ENCODE results near the gene CCDC88C.
"Not testable (repeated sequence)": the region's sequence is repeated elsewhere in the genome, so short reads cannot be mapped to it uniquely, and the experiment has no call there.

Gene CCDC88C

GRCh38 chr14:91409240-91409639 is 8.4 kb downstream of the CCDC88C start:
- H3K4me3 ChIP-seq (ENCODE audit: low read depth, low read length); H4K12ac ChIP-seq (ENCODE audit: low read depth, low read length); H3K36me3 ChIP-seq (ENCODE audit: control insufficient read depth in 1 of 2, insufficient read depth in 2 of 2, low read length in 2 of 2); H4K91ac ChIP-seq (ENCODE audit: low read depth, low read length); H3K27ac ChIP-seq (ENCODE audit: low read depth, low read length); H2AFZ ChIP-seq (ENCODE audit: insufficient read depth, low read length, poor library complexity); H3K23ac ChIP-seq (ENCODE audit: low read length); H3K4ac ChIP-seq (ENCODE audit: low read depth, low read length); DNase-seq; H3K4me2 ChIP-seq (ENCODE audit: low read length); H3K14ac ChIP-seq (ENCODE audit: low read length); H2BK5ac ChIP-seq (ENCODE audit: low read depth, low read length, poor library complexity); H2BK12ac ChIP-seq (ENCODE audit: low read length); H3K79me2 ChIP-seq (ENCODE audit: control insufficient read depth, insufficient read depth, low read length, poor library complexity); H2BK120ac ChIP-seq (ENCODE audit: insufficient read depth, low read length, poor library complexity); H2AK5ac ChIP-seq (ENCODE audit: low read length); H3K79me1 ChIP-seq (ENCODE audit: low read length); H3K27me3 ChIP-seq (ENCODE audit: insufficient read depth, low read length); H3K18ac ChIP-seq (ENCODE audit: low read length); H3K9me3 ChIP-seq (ENCODE audit: insufficient read depth, low read depth, low read length); H3K4me1 ChIP-seq (ENCODE audit: control insufficient read depth in 1 of 2, insufficient read depth in 2 of 2, low read length in 2 of 2); H4K8ac ChIP-seq (ENCODE audit: low read depth, low read length); H3K9ac ChIP-seq (ENCODE audit: low read length): not testable (repeated sequence)
- WGBS (ENCODE audit: extremely low coverage, insufficient coverage, insufficient read length) = no CpG with 5 or more reads among the region's 6 CpGs

- H3K27me3 ChIP-seq (ENCODE audit: insufficient read depth, low read length) = no peaks in the 10 kb centered on the region
- no peak overlapping the region for H3K27ac ChIP-seq (ENCODE audit: low read depth, low read length)
- DNase-seq = no peak
- H3K18ac ChIP-seq (ENCODE audit: low read length) = no peak overlapping the region
- no peak overlapping the region for H2BK5ac ChIP-seq (ENCODE audit: low read depth, low read length, poor library complexity)
- no peak overlapping the region for H4K8ac ChIP-seq (ENCODE audit: low read depth, low read length)
- no peak overlapping the region for H2BK120ac ChIP-seq (ENCODE audit: insufficient read depth, low read length, poor library complexity)
- peaks cover 2% of the 10 kb centered on the region for H3K9me3 ChIP-seq (ENCODE audit: insufficient read depth, low read depth, low read length)
- no peak overlapping the region for H4K12ac ChIP-seq (ENCODE audit: low read depth, low read length)
- H4K91ac ChIP-seq (ENCODE audit: low read depth, low read length) = no peak overlapping the region
- H3K4me2 ChIP-seq (ENCODE audit: low read length) = no peak overlapping the region
- no peak overlapping the region for H2BK12ac ChIP-seq (ENCODE audit: low read length)
- H3K79me2 ChIP-seq (ENCODE audit: control insufficient read depth, insufficient read depth, low read length, poor library complexity) = no peaks in the 10 kb centered on the region
- H2AFZ ChIP-seq (ENCODE audit: insufficient read depth, low read length, poor library complexity) = no peak overlapping the region
- no peak overlapping the region for H2AK5ac ChIP-seq (ENCODE audit: low read length)
- no peak overlapping the region for H3K23ac ChIP-seq (ENCODE audit: low read length)
- H3K4ac ChIP-seq (ENCODE audit: low read depth, low read length) = no peak overlapping the region
- WGBS (ENCODE audit: extremely low coverage, insufficient coverage, insufficient read length) = no CpG with 5 or more reads among the region's 5 CpGs
- H3K79me1 ChIP-seq (ENCODE audit: low read length) = no peaks in the 10 kb centered on the region
- H3K36me3 ChIP-seq (ENCODE audit: control insufficient read depth in 1 of 2, insufficient read depth in 2 of 2, low read length in 2 of 2) = no peaks in the 10 kb centered on the region
- H3K9ac ChIP-seq (ENCODE audit: low read length) = no peak overlapping the region
- H3K4me3 ChIP-seq (ENCODE audit: low read depth, low read length) = no peak overlapping the region
- H3K14ac ChIP-seq (ENCODE audit: low read length) = no peak overlapping the region
- no peaks in the 10 kb centered on the region for H3K4me1 ChIP-seq (ENCODE audit: control insufficient read depth in 1 of 2, insufficient read depth in 2 of 2, low read length in 2 of 2)
These were observed 10.6 kb downstream of the CCDC88C start for GRCh38 chr14:91406982-91407381.

- Histone ChIP-seq H3K4me3 (ENCODE audit: low read depth, low read length) (no peak overlapping the region), H3K4ac (ENCODE audit: low read depth, low read length) (no peak overlapping the region), H3K9me3 (ENCODE audit: insufficient read depth, low read depth, low read length) (peaks cover 2% of the 10 kb centered on the region), H3K4me1 (ENCODE audit: control insufficient read depth in 1 of 2, insufficient read depth in 2 of 2, low read length in 2 of 2) (no peaks in the 10 kb centered on the region), H2AFZ (ENCODE audit: insufficient read depth, low read length, poor library complexity) (no peak overlapping the region), H3K79me2 (ENCODE audit: control insufficient read depth, insufficient read depth, low read length, poor library complexity) (no peaks in the 10 kb centered on the region), H3K27me3 (ENCODE audit: insufficient read depth, low read length) (no peaks in the 10 kb centered on the region), H3K9ac (ENCODE audit: low read length) (no peak overlapping the region), H3K79me1 (ENCODE audit: low read length) (no peaks in the 10 kb centered on the region), H3K18ac (ENCODE audit: low read length) (no peak overlapping the region), H3K36me3 (ENCODE audit: control insufficient read depth in 1 of 2, insufficient read depth in 2 of 2, low read length in 2 of 2) (no peaks in the 10 kb centered on the region), H4K91ac (ENCODE audit: low read depth, low read length) (no peak overlapping the region), H3K27ac (ENCODE audit: low read depth, low read length) (no peak overlapping the region), H2BK12ac (ENCODE audit: low read length) (no peak overlapping the region), H3K23ac (ENCODE audit: low read length) (no peak overlapping the region), H2BK5ac (ENCODE audit: low read depth, low read length, poor library complexity) (no peak overlapping the region), H2BK120ac (ENCODE audit: insufficient read depth, low read length, poor library complexity) (no peak overlapping the region), H3K4me2 (ENCODE audit: low read length) (no peak overlapping the region), H4K12ac (ENCODE audit: low read depth, low read length) (no peak overlapping the region), H3K14ac (ENCODE audit: low read length) (no peak overlapping the region), H4K8ac (ENCODE audit: low read depth, low read length) (no peak overlapping the region), H2AK5ac (ENCODE audit: low read length) (no peak overlapping the region)
- DNase-seq = no peak
- WGBS (ENCODE audit: extremely low coverage, insufficient coverage, insufficient read length) = no CpG with 5 or more reads among the region's 8 CpGs
These were observed 11.2 kb downstream of the CCDC88C start for GRCh38 chr14:91406451-91406850.

- Histone ChIP-seq H3K79me2 (ENCODE audit: control insufficient read depth, insufficient read depth, low read length, poor library complexity) (no peaks in the 10 kb centered on the region), H2BK120ac (ENCODE audit: insufficient read depth, low read length, poor library complexity) (no peak overlapping the region), H3K36me3 (ENCODE audit: control insufficient read depth in 1 of 2, insufficient read depth in 2 of 2, low read length in 2 of 2) (no peaks in the 10 kb centered on the region), H3K4me3 (ENCODE audit: low read depth, low read length) (no peak overlapping the region), H3K9me3 (ENCODE audit: insufficient read depth, low read depth, low read length) (peaks cover 2% of the 10 kb centered on the region), H2BK5ac (ENCODE audit: low read depth, low read length, poor library complexity) (no peak overlapping the region), H2BK12ac (ENCODE audit: low read length) (no peak overlapping the region), H3K4ac (ENCODE audit: low read depth, low read length) (no peak overlapping the region), H3K9ac (ENCODE audit: low read length) (no peak overlapping the region), H3K4me2 (ENCODE audit: low read length) (no peak overlapping the region), H2AK5ac (ENCODE audit: low read length) (no peak overlapping the region), H3K18ac (ENCODE audit: low read length) (no peak overlapping the region), H3K4me1 (ENCODE audit: control insufficient read depth in 1 of 2, insufficient read depth in 2 of 2, low read length in 2 of 2) (no peaks in the 10 kb centered on the region), H4K8ac (ENCODE audit: low read depth, low read length) (no peak overlapping the region), H3K79me1 (ENCODE audit: low read length) (no peaks in the 10 kb centered on the region), H3K27ac (ENCODE audit: low read depth, low read length) (no peak overlapping the region), H4K91ac (ENCODE audit: low read depth, low read length) (no peak overlapping the region), H2AFZ (ENCODE audit: insufficient read depth, low read length, poor library complexity) (no peak overlapping the region), H3K23ac (ENCODE audit: low read length) (no peak overlapping the region), H3K14ac (ENCODE audit: low read length) (no peak overlapping the region), H3K27me3 (ENCODE audit: insufficient read depth, low read length) (no peaks in the 10 kb centered on the region), H4K12ac (ENCODE audit: low read depth, low read length) (no peak overlapping the region)
- DNase-seq = no peak
- no CpG with 5 or more reads among the region's 7 CpGs for WGBS (ENCODE audit: extremely low coverage, insufficient coverage, insufficient read length)
These were observed 11.7 kb downstream of the CCDC88C start for GRCh38 chr14:91405724-91406435.

Measured in trophoblast cell (in vitro differentiated cells and primary cell).